SU-DHL-6 (cell line): ENCODE data around the gene CST9L.

Source experiments
- H2AFZ ChIP-seq: fragments of 200-600 bp; sonication (generic); 2 replicates; pipeline ENCODE4 v1.6.1; 2014; ENCODE audit warnings: low read depth, mild to moderate bottlenecking, moderate library complexity, mixed read lengths, antibody characterized with exemption, low read length; ENCODE audit not compliant: severe bottlenecking
- H3F3A ChIP-seq: fragments of 200-600 bp; shearing (Covaris generic); 2 replicates; pipeline ENCODE4 v1.6.0; 2016; ENCODE audit warnings: antibody characterized with exemption, mild to moderate bottlenecking; ENCODE audit not compliant: insufficient read depth
- H3K27ac ChIP-seq: fragments of 200-600 bp; sonication (generic); 2 replicates; pipeline ENCODE4 v1.5.1; 2016; ENCODE audit warnings: low read depth, mild to moderate bottlenecking, low read length, moderate library complexity, mixed read lengths
- H3K27me3 ChIP-seq: fragments of 200-600 bp; sonication (generic), shearing (Covaris generic); 2 replicates; pipeline ENCODE4 v1.6.0; 2014; ENCODE audit warnings: mild to moderate bottlenecking, low read length
- H3K36me3 ChIP-seq: fragments of 200-600 bp; sonication (generic); 2 replicates; pipeline ENCODE4 v1.6.1; 2014; ENCODE audit warnings: mild to moderate bottlenecking, low read length, mixed read lengths
- H3K4me2 ChIP-seq: fragments of 300-600, 200-600 bp; shearing (Covaris generic), sonication (generic); 2 replicates; pipeline ENCODE4 v1.6.0; 2014; ENCODE audit warnings: low read length, low read depth, mild to moderate bottlenecking; ENCODE audit not compliant: poor library complexity, severe bottlenecking
- H3K4me3 ChIP-seq: fragments of 200-600 bp; sonication (generic); 2 replicates; pipeline ENCODE4 v1.5.1; 2014; ENCODE audit warnings: antibody characterized with exemption, low read length, mild to moderate bottlenecking, mixed read lengths; ENCODE audit not compliant: insufficient read depth, poor library complexity, severe bottlenecking
- H3K79me2 ChIP-seq: fragments of 200-600 bp; sonication (generic); 2 replicates; pipeline ENCODE4 v1.6.1; 2014; ENCODE audit warnings: mild to moderate bottlenecking, low read length, moderate library complexity; ENCODE audit not compliant: insufficient read depth
- H3K9ac ChIP-seq: fragments of 200-600 bp; sonication (generic); 2 replicates; pipeline ENCODE4 v1.7.0; 2014; ENCODE audit warnings: mild to moderate bottlenecking, low read length
- H3K9me2 ChIP-seq: fragments of 200-600 bp; sonication (generic); replicated peaks from 2 replicates; pipeline ENCODE4 v1.6.1; 2014; ENCODE audit warnings: low read length; ENCODE audit not compliant: insufficient read depth
- H3K9me3 ChIP-seq: fragments of 200-600 bp; sonication (generic); 2 replicates; pipeline ENCODE4 v1.6.1; 2014; ENCODE audit warnings: low read length, mixed read lengths; ENCODE audit not compliant: insufficient read depth
- H4K20me1 ChIP-seq: fragments of 200-600 bp; sonication (generic); 2 replicates; pipeline ENCODE4 v1.6.1; 2014; ENCODE audit warnings: low read depth, mild to moderate bottlenecking, antibody characterized with exemption, low read length, moderate library complexity, mixed read lengths
- EZH2phosphoT487 ChIP-seq: fragments of 200-600 bp; sonication (generic), shearing (Covaris generic); conservative IDR thresholded peaks from 2 replicates; pipeline ENCODE4 v1.6.1; 2018; ENCODE audit warnings: mild to moderate bottlenecking, antibody characterized with exemption, low read length, moderate library complexity, mixed read lengths
- TF ChIP-seq, protein P1 (sequence below): fragments of 200-600 bp; sonication (generic); IDR thresholded peaks from one replicate; pipeline ENCODE4 v1.5.1; 2017; ENCODE audit warnings: antibody characterized with exemption, mild to moderate bottlenecking, low read length, moderate library complexity; ENCODE audit not compliant: insufficient read depth, poor library complexity, severe bottlenecking

The CST9L gene

DNA sequence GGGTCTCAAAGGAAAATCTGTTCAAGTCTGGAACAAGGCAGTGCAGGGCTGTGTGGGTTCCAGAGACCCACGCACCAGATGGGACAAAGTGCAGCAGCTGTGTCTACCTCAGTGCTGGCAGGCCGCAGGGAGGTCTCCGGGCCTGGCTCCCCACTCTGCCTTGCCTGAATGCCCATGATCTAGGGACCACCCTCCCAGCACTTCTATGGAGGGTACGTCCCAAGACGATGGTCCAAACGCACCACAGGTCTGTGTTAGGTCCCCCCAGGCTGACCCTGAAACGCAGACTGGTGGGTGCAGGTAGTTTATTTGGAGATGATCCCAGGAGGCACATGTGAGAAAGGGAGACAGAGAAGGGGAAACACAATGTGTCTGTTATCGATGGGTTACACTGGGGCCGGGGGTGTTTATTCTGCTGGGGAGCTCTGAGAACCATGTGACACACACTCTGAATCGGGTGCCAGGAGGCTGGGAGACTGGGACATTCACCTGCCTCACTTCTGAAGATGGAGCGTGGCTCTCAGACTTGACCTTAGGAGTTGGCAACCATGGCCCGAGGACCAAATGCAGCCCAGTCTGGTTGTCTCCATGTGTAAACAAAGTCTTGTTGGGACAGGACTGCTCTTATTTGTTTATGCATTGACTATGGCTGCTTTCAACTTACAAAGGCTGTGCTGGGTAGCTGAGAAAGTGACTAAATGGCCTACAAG lies 21.7 kb downstream of the CST9L start:
- TF ChIP-seq, protein P1, sequence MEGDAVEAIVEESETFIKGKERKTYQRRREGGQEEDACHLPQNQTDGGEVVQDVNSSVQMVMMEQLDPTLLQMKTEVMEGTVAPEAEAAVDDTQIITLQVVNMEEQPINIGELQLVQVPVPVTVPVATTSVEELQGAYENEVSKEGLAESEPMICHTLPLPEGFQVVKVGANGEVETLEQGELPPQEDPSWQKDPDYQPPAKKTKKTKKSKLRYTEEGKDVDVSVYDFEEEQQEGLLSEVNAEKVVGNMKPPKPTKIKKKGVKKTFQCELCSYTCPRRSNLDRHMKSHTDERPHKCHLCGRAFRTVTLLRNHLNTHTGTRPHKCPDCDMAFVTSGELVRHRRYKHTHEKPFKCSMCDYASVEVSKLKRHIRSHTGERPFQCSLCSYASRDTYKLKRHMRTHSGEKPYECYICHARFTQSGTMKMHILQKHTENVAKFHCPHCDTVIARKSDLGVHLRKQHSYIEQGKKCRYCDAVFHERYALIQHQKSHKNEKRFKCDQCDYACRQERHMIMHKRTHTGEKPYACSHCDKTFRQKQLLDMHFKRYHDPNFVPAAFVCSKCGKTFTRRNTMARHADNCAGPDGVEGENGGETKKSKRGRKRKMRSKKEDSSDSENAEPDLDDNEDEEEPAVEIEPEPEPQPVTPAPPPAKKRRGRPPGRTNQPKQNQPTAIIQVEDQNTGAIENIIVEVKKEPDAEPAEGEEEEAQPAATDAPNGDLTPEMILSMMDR: no peak
- no peak for TF ChIP-seq EZH2phosphoT487
- no peaks in the 10 kb centered on the region; the same call in 1 of the 2 replicates for H3K27me3 ChIP-seq
- no peaks in the 10 kb centered on the region for H3K9me2 ChIP-seq
- no peak overlapping the region for H3K4me2 ChIP-seq
- H4K20me1 ChIP-seq: no peaks in the 10 kb centered on the region
- no peaks in the 10 kb centered on the region for H3F3A ChIP-seq
- H3K27ac ChIP-seq: no peak overlapping the region
- H3K9ac ChIP-seq: no peak overlapping the region
- no peaks in the 10 kb centered on the region for H3K79me2 ChIP-seq
- H2AFZ ChIP-seq: no peak overlapping the region
- no peaks in the 10 kb centered on the region for H3K9me3 ChIP-seq
- no peaks in the 10 kb centered on the region for H3K36me3 ChIP-seq
- no peak overlapping the region for H3K4me3 ChIP-seq

- no peaks in the 10 kb centered on the region for H3K79me2 ChIP-seq
- H3K4me3 ChIP-seq: no peak overlapping the region
- H3K9ac ChIP-seq: no peak overlapping the region
- no peaks in the 10 kb centered on the region; the same call in 1 of the 2 replicates for H3K27me3 ChIP-seq
- H3K9me2 ChIP-seq: no peaks in the 10 kb centered on the region
- TF ChIP-seq EZH2phosphoT487: no peak
- TF ChIP-seq, protein P1: no peak
- no peak overlapping the region for H2AFZ ChIP-seq
- no peaks in the 10 kb centered on the region for H4K20me1 ChIP-seq
- H3F3A ChIP-seq: no peaks in the 10 kb centered on the region
- no peaks in the 10 kb centered on the region for H3K36me3 ChIP-seq
- no peak overlapping the region for H3K27ac ChIP-seq
- H3K9me3 ChIP-seq: no peaks in the 10 kb centered on the region
- no peak overlapping the region for H3K4me2 ChIP-seq
Measured at GRCh38 chr20:23544133-23544532, 24.2 kb downstream of the CST9L start.

GRCh38 chr20:23542801-23543200 lies 25.5 kb downstream of the CST9L start:
- Histone ChIP-seq H3K36me3 (no peaks in the 10 kb centered on the region), H3K9me2 (no peaks in the 10 kb centered on the region), H3F3A (no peaks in the 10 kb centered on the region), H3K27ac (no peak overlapping the region), H3K4me2 (no peak overlapping the region), H3K9ac (no peak overlapping the region), H4K20me1 (no peaks in the 10 kb centered on the region), H3K79me2 (no peaks in the 10 kb centered on the region), H3K4me3 (no peak overlapping the region), H2AFZ (no peak overlapping the region), H3K9me3 (no peaks in the 10 kb centered on the region), H3K27me3 (no peaks in the 10 kb centered on the region; the same call in 1 of the 2 replicates)
- TF ChIP-seq EZH2phosphoT487: no peak
- TF ChIP-seq, protein P1: no peak
